Measurements from ENCODE around the gene KIF1B. TPM values are rescaled to one million over a fixed set of nuclear protein-coding genes. Genes with fewer than 3 reads are reported as not detected.

KIF1B gene
- total and polyA plus RNA-seq, 2 donors from 2014 or later = 8.0 to 46.4 TPM

- Histone ChIP-seq H3K9ac (ENCODE audit: low read length in 3 of 3) (no peak overlapping the region), H3K4me1 (ENCODE audit: control insufficient read depth in 2 of 3, insufficient read depth in 2 of 3, low read depth in 1 of 3, low read length in 3 of 3) (no peaks in the 10 kb centered on the region), H3K27ac (ENCODE audit: low read depth in 2 of 2, low read length in 2 of 2) (no peak overlapping the region), H3K4me3 (ENCODE audit: low read length in 3 of 3) (no peak overlapping the region), H3K27me3 (ENCODE audit: control insufficient read depth, insufficient read depth, low read length) (no peaks in the 10 kb centered on the region), H3K9me3 (ENCODE audit: control insufficient read depth in 2 of 3, insufficient read depth in 1 of 3, low read length in 3 of 3) (no peaks in the 10 kb centered on the region), H3K36me3 (ENCODE audit: control insufficient read depth in 2 of 3, insufficient read depth in 3 of 3, low read length in 3 of 3) (peaks cover 0 to 27% (median 16%) of the 10 kb centered on the region in 3 donors)
- FAIRE-seq (no peak), DNase-seq (peak in 1 of 5 donors; percentile 47)
- no peak for TF ChIP-seq CTCF (IDR thresholded peaks at IDR 0.05; ENCODE audit: borderline replicate concordance, extremely low read depth, insufficient read depth)
- intact Hi-C loops (cut with DNase I) = no loop called here
Measured at GRCh38 chr1:10320336-10320735, 110.0 kb downstream of the KIF1B start.

GRCh38 chr1:10322821-10323220 is 112.5 kb downstream of the KIF1B start:
- Histone ChIP-seq H3K9ac (ENCODE audit: low read length in 3 of 3) (no peak overlapping the region), H3K9me3 (ENCODE audit: control insufficient read depth in 2 of 3, insufficient read depth in 1 of 3, low read length in 3 of 3) (no peaks in the 10 kb centered on the region), H3K27me3 (ENCODE audit: control insufficient read depth, insufficient read depth, low read length) (no peaks in the 10 kb centered on the region), H3K4me3 (ENCODE audit: low read length in 3 of 3) (no peak overlapping the region), H3K27ac (ENCODE audit: low read depth in 2 of 2, low read length in 2 of 2) (no peak overlapping the region), H3K4me1 (ENCODE audit: control insufficient read depth in 2 of 3, insufficient read depth in 2 of 3, low read depth in 1 of 3, low read length in 3 of 3) (no peaks in the 10 kb centered on the region), H3K36me3 (ENCODE audit: control insufficient read depth in 2 of 3, insufficient read depth in 3 of 3, low read length in 3 of 3) (peaks cover 0 to 44% (median 26%) of the 10 kb centered on the region in 3 donors)
- no peak for TF ChIP-seq CTCF (IDR thresholded peaks at IDR 0.05; ENCODE audit: borderline replicate concordance, extremely low read depth, insufficient read depth)
- intact Hi-C loops (cut with DNase I) = no loop called here
- DNase-seq (no peak), FAIRE-seq (no peak)

- Histone ChIP-seq H3K36me3 (ENCODE audit: control insufficient read depth in 2 of 3, insufficient read depth in 3 of 3, low read length in 3 of 3) (peaks cover 0 to 49% (median 28%) of the 10 kb centered on the region in 3 donors), H3K27ac (ENCODE audit: low read depth in 2 of 2, low read length in 2 of 2) (no peak overlapping the region), H3K4me3 (ENCODE audit: low read length in 3 of 3) (no peak overlapping the region), H3K9ac (ENCODE audit: low read length in 3 of 3) (no peak overlapping the region), H3K9me3 (ENCODE audit: control insufficient read depth in 2 of 3, insufficient read depth in 1 of 3, low read length in 3 of 3) (no peaks in the 10 kb centered on the region), H3K4me1 (ENCODE audit: control insufficient read depth in 2 of 3, insufficient read depth in 2 of 3, low read depth in 1 of 3, low read length in 3 of 3) (no peaks in the 10 kb centered on the region), H3K27me3 (ENCODE audit: control insufficient read depth, insufficient read depth, low read length) (no peaks in the 10 kb centered on the region)
- no peak for DNase-seq
- intact Hi-C loops (cut with DNase I) = no loop called here
- no peak for TF ChIP-seq CTCF (IDR thresholded peaks at IDR 0.05; ENCODE audit: borderline replicate concordance, extremely low read depth, insufficient read depth)
- no peak for FAIRE-seq
Measured at GRCh38 chr1:10324627-10325026, 114.3 kb downstream of the KIF1B start.

GRCh38 chr1:10325521-10325920 is 115.2 kb downstream of the KIF1B start:
- H3K4me3 ChIP-seq (ENCODE audit: low read length in 3 of 3) = no peak overlapping the region
- H3K36me3 ChIP-seq (ENCODE audit: control insufficient read depth in 2 of 3, insufficient read depth in 3 of 3, low read length in 3 of 3) = peaks cover 0 to 49% (median 28%) of the 10 kb centered on the region in 3 donors
- intact Hi-C loops (cut with DNase I) = no loop called here
- FAIRE-seq = no peak
- no peak overlapping the region for H3K9ac ChIP-seq (ENCODE audit: low read length in 3 of 3)
- H3K27ac ChIP-seq (ENCODE audit: low read depth in 2 of 2, low read length in 2 of 2) = no peak overlapping the region
- H3K9me3 ChIP-seq (ENCODE audit: control insufficient read depth in 2 of 3, insufficient read depth in 1 of 3, low read length in 3 of 3) = no peaks in the 10 kb centered on the region
- TF ChIP-seq CTCF (IDR thresholded peaks at IDR 0.05; ENCODE audit: borderline replicate concordance, extremely low read depth, insufficient read depth) = no peak
- no peak for DNase-seq
- H3K27me3 ChIP-seq (ENCODE audit: control insufficient read depth, insufficient read depth, low read length) = no peaks in the 10 kb centered on the region
- H3K4me1 ChIP-seq (ENCODE audit: control insufficient read depth in 2 of 3, insufficient read depth in 2 of 3, low read depth in 1 of 3, low read length in 3 of 3) = no peaks in the 10 kb centered on the region
